WTC11 (cell line): Measurements from ENCODE around the gene CNTNAP2. TPM values are rescaled to one million over a fixed set of nuclear protein-coding genes. Genes with fewer than 3 reads are reported as not detected.

Source experiments
- ATAC-seq: fragments of 200-7000 bp; cut with Tn5 transposase; 2 replicates; pipeline ENCODE4 v1.10.0; 2021; ENCODE audit warnings: mild to moderate bottlenecking, moderate library complexity
- CTCF ChIA-PET: fragments of 300-600 bp; sonication (Branson Sonifier 250); formaldehyde crosslinking; loops from one replicate; lab custom pipeline; 2021; ENCODE audit warnings: antibody characterized with exemption; lab: Charles Lee
- POLR2A ChIA-PET: fragments of 350-600 bp; sonication (Branson Sonifier 250); formaldehyde crosslinking; loops from one replicate; lab custom pipeline; 2021; ENCODE audit warnings: antibody characterized with exemption; lab: Charles Lee
- DNase-seq: peaks from one replicate; pipeline ENCODE4 v3.0.0; 2021; ENCODE audit warnings: low spot score
- H3K27ac Mint-ChIP-seq: 2 replicates; pipeline ENCODE4 v1.8.0; 2021; ENCODE audit warnings: mixed read lengths
- H3K27me3 Mint-ChIP-seq: 2 replicates; pipeline ENCODE4 v1.8.0; 2021; ENCODE audit warnings: low read depth, mild to moderate bottlenecking, moderate library complexity, mixed read lengths
- H3K36me3 Mint-ChIP-seq: 2 replicates; pipeline ENCODE4 v1.8.0; 2021; ENCODE audit warnings: mixed read lengths
- H3K4me1 Mint-ChIP-seq: 2 replicates; pipeline ENCODE4 v1.8.0; 2022; ENCODE audit warnings: mixed read lengths
- H3K4me3 Mint-ChIP-seq: 2 replicates; pipeline ENCODE4 v1.8.0; 2021; ENCODE audit warnings: mild to moderate bottlenecking, moderate library complexity, mixed read lengths
- H3K9me3 Mint-ChIP-seq: 2 replicates; pipeline ENCODE4 v1.8.0; 2021; ENCODE audit warnings: mixed read lengths
- ATF1 ChIP-seq: sonication (generic); formaldehyde crosslinking; IDR thresholded peaks from 2 replicates; pipeline ENCODE4 v1.8.1; 2023; ENCODE audit warnings: mild to moderate bottlenecking, moderate library complexity, missing genetic modification reagents
- CREM ChIP-seq: sonication (generic); formaldehyde crosslinking; IDR thresholded peaks from 2 replicates; pipeline ENCODE4 v1.8.1; 2022; ENCODE audit warnings: mild to moderate bottlenecking, missing genetic modification reagents, moderate library complexity
- FOXK1 ChIP-seq: sonication (generic); formaldehyde crosslinking; IDR thresholded peaks from 2 replicates; pipeline ENCODE4 v1.8.0; 2022; ENCODE audit warnings: mild to moderate bottlenecking, moderate library complexity, missing genetic modification reagents
- FOXP1 ChIP-seq: sonication (generic); formaldehyde crosslinking; IDR thresholded peaks from 2 replicates; pipeline ENCODE4 v1.8.0; 2022; ENCODE audit warnings: missing genetic modification reagents, mild to moderate bottlenecking, moderate library complexity, borderline replicate concordance
- GTF2I ChIP-seq: fragments of 250-450 bp; sonication (Bioruptor Pico); conservative IDR thresholded peaks from 2 replicates; pipeline ENCODE4 v1.4.0; 2021; ENCODE audit warnings: mild to moderate bottlenecking
- JAZF1 ChIP-seq: fragments of 250-450 bp; sonication (Bioruptor Pico); IDR thresholded peaks from 2 replicates; pipeline ENCODE4 v1.9.0; 2021; ENCODE audit warnings: moderate library complexity, mild to moderate bottlenecking, inconsistent platforms
- JUN ChIP-seq: sonication (generic); formaldehyde crosslinking; IDR thresholded peaks from 2 replicates; pipeline ENCODE4 v1.8.0; 2023; ENCODE audit warnings: mild to moderate bottlenecking, missing genetic modification reagents
- NR2C2 ChIP-seq: sonication (generic); formaldehyde crosslinking; IDR thresholded peaks from 2 replicates; pipeline ENCODE4 v1.8.0; 2022; ENCODE audit warnings: mild to moderate bottlenecking, missing genetic modification reagents
- NR3C1 ChIP-seq: sonication (generic); formaldehyde crosslinking; conservative IDR thresholded peaks from 2 replicates; pipeline ENCODE4 v1.8.1; 2023; ENCODE audit warnings: low read depth, mild to moderate bottlenecking, missing genetic modification reagents
- RELA ChIP-seq: sonication (generic); formaldehyde crosslinking; IDR thresholded peaks from 2 replicates; pipeline ENCODE4 v1.8.1; 2022; ENCODE audit warnings: missing genetic modification reagents, mild to moderate bottlenecking, borderline replicate concordance
- RORB ChIP-seq: fragments of 250-450 bp; sonication (Bioruptor Pico); IDR thresholded peaks from 2 replicates; pipeline ENCODE4 v1.9.0; 2021; ENCODE audit warnings: mild to moderate bottlenecking
- SMAD3 ChIP-seq: sonication (generic); formaldehyde crosslinking; IDR thresholded peaks from 2 replicates; pipeline ENCODE4 v1.8.0; 2022; ENCODE audit warnings: missing genetic modification reagents, mild to moderate bottlenecking, borderline replicate concordance
- SOX15 ChIP-seq: fragments of 250-450 bp; sonication (Bioruptor Pico); IDR thresholded peaks from 2 replicates; pipeline ENCODE4 v1.9.0; 2021; ENCODE audit warnings: mild to moderate bottlenecking
- TEAD1 ChIP-seq: sonication (generic); formaldehyde crosslinking; IDR thresholded peaks from 2 replicates; pipeline ENCODE4 v1.8.0; 2022; ENCODE audit warnings: mild to moderate bottlenecking, missing genetic modification reagents
- ZNF121 ChIP-seq: sonication (generic); formaldehyde crosslinking; IDR thresholded peaks from 2 replicates; pipeline ENCODE4 v1.8.0; 2023; ENCODE audit warnings: missing genetic modification reagents
- ZNF138 ChIP-seq: sonication (generic); formaldehyde crosslinking; conservative IDR thresholded peaks from 2 replicates; pipeline ENCODE4 v1.8.1; 2022; ENCODE audit warnings: mild to moderate bottlenecking, moderate library complexity, missing genetic modification reagents
- ZNF263 ChIP-seq: sonication (generic); formaldehyde crosslinking; IDR thresholded peaks from 2 replicates; pipeline ENCODE4 v1.8.1; 2022; ENCODE audit warnings: low read depth, mild to moderate bottlenecking, moderate library complexity, missing genetic modification reagents
- ZNF317 ChIP-seq: sonication (generic); formaldehyde crosslinking; IDR thresholded peaks from 2 replicates; pipeline ENCODE4 v1.8.1; 2023; ENCODE audit warnings: low read depth, mild to moderate bottlenecking, moderate library complexity, missing genetic modification reagents, borderline replicate concordance
- ZNF671 ChIP-seq: fragments of 250-450 bp; sonication (Bioruptor Pico); IDR thresholded peaks from 2 replicates; pipeline ENCODE4 v1.8.0; 2021; ENCODE audit warnings: mild to moderate bottlenecking
- total RNA-seq: library from RNA; stranded (reverse); gene quantifications from 3 replicates; pipeline ENCODE4 v1.2.3, GENCODE V29; 2021
- TF ChIP-seq, protein P1 (sequence below): sonication (generic); formaldehyde crosslinking; IDR thresholded peaks from 2 replicates; pipeline ENCODE4 v1.8.0; 2022; ENCODE audit warnings: missing genetic modification reagents
- TF ChIP-seq, protein P2 (sequence below): fragments of 250-450 bp; sonication (Bioruptor Pico); IDR thresholded peaks from 2 replicates; pipeline ENCODE4 v1.9.0; 2021; ENCODE audit warnings: mild to moderate bottlenecking
- TF ChIP-seq, protein P3 (sequence below): fragments of 250-450 bp; sonication (Bioruptor Pico); IDR thresholded peaks from 2 replicates; pipeline ENCODE4 v1.9.0; 2021; ENCODE audit warnings: moderate library complexity, mild to moderate bottlenecking, inconsistent platforms, borderline replicate concordance
- TF ChIP-seq, protein P4 (sequence below): sonication (generic); formaldehyde crosslinking; IDR thresholded peaks from 2 replicates; pipeline ENCODE4 v1.8.1; 2023; ENCODE audit warnings: mild to moderate bottlenecking, missing genetic modification reagents, borderline replicate concordance
- TF ChIP-seq, protein P5 (sequence below): sonication (generic); formaldehyde crosslinking; IDR thresholded peaks from 2 replicates; pipeline ENCODE4 v1.8.1; 2023; ENCODE audit warnings: mild to moderate bottlenecking, missing genetic modification reagents, moderate library complexity
- TF ChIP-seq, protein P6 (sequence below): fragments of 250-450 bp; sonication (Bioruptor Pico); IDR thresholded peaks from 2 replicates; pipeline ENCODE4 v1.8.0; 2021; ENCODE audit warnings: mild to moderate bottlenecking
- TF ChIP-seq, protein P7 (sequence below): sonication (generic); formaldehyde crosslinking; IDR thresholded peaks from 2 replicates; pipeline ENCODE4 v1.8.1; 2023; ENCODE audit warnings: mild to moderate bottlenecking, moderate library complexity, missing genetic modification reagents
- TF ChIP-seq, protein P8 (sequence below): sonication (generic); formaldehyde crosslinking; IDR thresholded peaks from 2 replicates; pipeline ENCODE4 v1.8.0; 2022; ENCODE audit warnings: mild to moderate bottlenecking, missing genetic modification reagents

The CNTNAP2 gene
- total RNA-seq, 1 experiment from 2014 or later, result 63.8 TPM

DNA sequence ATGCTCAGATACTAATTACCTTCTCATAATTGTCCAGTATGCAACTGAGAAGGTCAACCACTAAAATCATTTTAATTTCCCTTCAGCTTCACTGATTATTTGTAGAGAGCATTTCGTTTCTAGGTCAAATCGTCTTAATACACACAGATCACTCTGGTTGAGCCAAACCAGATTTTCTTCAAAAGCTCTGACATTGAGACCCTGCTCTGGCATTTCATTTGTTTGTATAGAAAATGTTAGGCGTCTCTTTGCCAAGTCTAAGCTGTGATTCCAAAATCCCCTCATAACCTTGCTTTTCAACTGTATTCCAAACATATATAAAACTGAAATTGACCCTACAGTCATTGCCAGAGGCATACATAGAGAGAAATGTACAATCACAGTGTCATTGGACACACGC, 520.0 kb downstream of the CNTNAP2 start:
- CTCF ChIA-PET, result no interaction called here
- Mint-ChIP-seq H3K36me3 (no peaks in the 10 kb centered on the region), H3K4me3 (no peak overlapping the region)

DNA sequence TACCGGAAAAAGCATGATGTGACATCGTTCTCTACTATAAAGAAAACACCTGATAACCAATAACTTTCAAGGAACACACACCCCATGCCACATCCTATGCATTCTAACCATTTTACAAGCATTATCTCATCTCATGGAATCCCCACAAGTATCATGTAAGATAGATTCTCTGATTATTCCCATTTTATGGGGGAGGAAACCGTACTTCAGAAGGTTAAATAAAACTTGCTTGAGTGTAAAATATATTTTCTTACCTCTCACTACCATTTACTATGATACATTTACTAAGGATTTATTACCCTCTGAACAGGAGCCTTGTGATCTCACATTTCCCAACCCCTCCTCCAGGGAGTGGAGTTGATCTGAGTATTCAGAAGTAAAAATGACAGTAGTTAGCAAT, 522.7 kb downstream of the CNTNAP2 start:
- Mint-ChIP-seq H3K27ac (no peak overlapping the region), H3K9me3 (peaks cover 5% of the 10 kb centered on the region), H3K27me3 (no peaks in the 10 kb centered on the region), H3K4me1 (peaks cover 28% of the 10 kb centered on the region), H3K36me3 (no peaks in the 10 kb centered on the region), H3K4me3 (no peak overlapping the region)
- DNase-seq, result no peak
- ChIA-PET CTCF (interaction anchor here (0.6 kb wide), 1 partner anchor 518 kb away, joined by 3 read pairs; no protein-coding TSS in a partner anchor), POLR2A (no interaction called here)
- ATAC-seq, result no peak
- TF ChIP-seq ZNF138 (CRISPR knock-in tag) (no peak), ATF1 (no peak), CREM (CRISPR knock-in tag) (no peak), SMAD3 (no peak), ZNF671 (CRISPR knock-in tag) (no peak), FOXK1 (CRISPR knock-in tag) (no peak), ZNF317 (no peak), GTF2I (CRISPR knock-in tag) (no peak), NR3C1 (CRISPR knock-in tag) (no peak), SOX15 (CRISPR knock-in tag) (no peak), NR2C2 (CRISPR knock-in tag) (no peak)
- TF ChIP-seq, protein P1, sequence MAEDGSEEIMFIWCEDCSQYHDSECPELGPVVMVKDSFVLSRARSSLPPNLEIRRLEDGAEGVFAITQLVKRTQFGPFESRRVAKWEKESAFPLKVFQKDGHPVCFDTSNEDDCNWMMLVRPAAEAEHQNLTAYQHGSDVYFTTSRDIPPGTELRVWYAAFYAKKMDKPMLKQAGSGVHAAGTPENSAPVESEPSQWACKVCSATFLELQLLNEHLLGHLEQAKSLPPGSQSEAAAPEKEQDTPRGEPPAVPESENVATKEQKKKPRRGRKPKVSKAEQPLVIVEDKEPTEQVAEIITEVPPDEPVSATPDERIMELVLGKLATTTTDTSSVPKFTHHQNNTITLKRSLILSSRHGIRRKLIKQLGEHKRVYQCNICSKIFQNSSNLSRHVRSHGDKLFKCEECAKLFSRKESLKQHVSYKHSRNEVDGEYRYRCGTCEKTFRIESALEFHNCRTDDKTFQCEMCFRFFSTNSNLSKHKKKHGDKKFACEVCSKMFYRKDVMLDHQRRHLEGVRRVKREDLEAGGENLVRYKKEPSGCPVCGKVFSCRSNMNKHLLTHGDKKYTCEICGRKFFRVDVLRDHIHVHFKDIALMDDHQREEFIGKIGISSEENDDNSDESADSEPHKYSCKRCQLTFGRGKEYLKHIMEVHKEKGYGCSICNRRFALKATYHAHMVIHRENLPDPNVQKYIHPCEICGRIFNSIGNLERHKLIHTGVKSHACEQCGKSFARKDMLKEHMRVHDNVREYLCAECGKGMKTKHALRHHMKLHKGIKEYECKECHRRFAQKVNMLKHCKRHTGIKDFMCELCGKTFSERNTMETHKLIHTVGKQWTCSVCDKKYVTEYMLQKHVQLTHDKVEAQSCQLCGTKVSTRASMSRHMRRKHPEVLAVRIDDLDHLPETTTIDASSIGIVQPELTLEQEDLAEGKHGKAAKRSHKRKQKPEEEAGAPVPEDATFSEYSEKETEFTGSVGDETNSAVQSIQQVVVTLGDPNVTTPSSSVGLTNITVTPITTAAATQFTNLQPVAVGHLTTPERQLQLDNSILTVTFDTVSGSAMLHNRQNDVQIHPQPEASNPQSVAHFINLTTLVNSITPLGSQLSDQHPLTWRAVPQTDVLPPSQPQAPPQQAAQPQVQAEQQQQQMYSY, result no peak
- TF ChIP-seq, protein P2, sequence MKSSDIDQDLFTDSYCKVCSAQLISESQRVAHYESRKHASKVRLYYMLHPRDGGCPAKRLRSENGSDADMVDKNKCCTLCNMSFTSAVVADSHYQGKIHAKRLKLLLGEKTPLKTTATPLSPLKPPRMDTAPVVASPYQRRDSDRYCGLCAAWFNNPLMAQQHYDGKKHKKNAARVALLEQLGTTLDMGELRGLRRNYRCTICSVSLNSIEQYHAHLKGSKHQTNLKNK (CRISPR knock-in tag), result no peak
- TF ChIP-seq, protein P3, sequence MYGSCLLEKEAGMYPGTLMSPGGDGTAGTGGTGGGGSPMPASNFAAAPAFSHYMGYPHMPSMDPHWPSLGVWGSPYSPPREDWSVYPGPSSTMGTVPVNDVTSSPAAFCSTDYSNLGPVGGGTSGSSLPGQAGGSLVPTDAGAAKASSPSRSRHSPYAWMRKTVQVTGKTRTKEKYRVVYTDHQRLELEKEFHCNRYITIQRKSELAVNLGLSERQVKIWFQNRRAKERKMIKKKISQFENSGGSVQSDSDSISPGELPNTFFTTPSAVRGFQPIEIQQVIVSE, result no peak
- TF ChIP-seq, protein P4, sequence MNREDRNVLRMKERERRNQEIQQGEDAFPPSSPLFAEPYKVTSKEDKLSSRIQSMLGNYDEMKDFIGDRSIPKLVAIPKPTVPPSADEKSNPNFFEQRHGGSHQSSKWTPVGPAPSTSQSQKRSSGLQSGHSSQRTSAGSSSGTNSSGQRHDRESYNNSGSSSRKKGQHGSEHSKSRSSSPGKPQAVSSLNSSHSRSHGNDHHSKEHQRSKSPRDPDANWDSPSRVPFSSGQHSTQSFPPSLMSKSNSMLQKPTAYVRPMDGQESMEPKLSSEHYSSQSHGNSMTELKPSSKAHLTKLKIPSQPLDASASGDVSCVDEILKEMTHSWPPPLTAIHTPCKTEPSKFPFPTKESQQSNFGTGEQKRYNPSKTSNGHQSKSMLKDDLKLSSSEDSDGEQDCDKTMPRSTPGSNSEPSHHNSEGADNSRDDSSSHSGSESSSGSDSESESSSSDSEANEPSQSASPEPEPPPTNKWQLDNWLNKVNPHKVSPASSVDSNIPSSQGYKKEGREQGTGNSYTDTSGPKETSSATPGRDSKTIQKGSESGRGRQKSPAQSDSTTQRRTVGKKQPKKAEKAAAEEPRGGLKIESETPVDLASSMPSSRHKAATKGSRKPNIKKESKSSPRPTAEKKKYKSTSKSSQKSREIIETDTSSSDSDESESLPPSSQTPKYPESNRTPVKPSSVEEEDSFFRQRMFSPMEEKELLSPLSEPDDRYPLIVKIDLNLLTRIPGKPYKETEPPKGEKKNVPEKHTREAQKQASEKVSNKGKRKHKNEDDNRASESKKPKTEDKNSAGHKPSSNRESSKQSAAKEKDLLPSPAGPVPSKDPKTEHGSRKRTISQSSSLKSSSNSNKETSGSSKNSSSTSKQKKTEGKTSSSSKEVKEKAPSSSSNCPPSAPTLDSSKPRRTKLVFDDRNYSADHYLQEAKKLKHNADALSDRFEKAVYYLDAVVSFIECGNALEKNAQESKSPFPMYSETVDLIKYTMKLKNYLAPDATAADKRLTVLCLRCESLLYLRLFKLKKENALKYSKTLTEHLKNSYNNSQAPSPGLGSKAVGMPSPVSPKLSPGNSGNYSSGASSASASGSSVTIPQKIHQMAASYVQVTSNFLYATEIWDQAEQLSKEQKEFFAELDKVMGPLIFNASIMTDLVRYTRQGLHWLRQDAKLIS (CRISPR knock-in tag), result no peak
- TF ChIP-seq, protein P5, sequence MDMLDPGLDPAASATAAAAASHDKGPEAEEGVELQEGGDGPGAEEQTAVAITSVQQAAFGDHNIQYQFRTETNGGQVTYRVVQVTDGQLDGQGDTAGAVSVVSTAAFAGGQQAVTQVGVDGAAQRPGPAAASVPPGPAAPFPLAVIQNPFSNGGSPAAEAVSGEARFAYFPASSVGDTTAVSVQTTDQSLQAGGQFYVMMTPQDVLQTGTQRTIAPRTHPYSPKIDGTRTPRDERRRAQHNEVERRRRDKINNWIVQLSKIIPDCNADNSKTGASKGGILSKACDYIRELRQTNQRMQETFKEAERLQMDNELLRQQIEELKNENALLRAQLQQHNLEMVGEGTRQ, result no peak
- TF ChIP-seq, protein P6, sequence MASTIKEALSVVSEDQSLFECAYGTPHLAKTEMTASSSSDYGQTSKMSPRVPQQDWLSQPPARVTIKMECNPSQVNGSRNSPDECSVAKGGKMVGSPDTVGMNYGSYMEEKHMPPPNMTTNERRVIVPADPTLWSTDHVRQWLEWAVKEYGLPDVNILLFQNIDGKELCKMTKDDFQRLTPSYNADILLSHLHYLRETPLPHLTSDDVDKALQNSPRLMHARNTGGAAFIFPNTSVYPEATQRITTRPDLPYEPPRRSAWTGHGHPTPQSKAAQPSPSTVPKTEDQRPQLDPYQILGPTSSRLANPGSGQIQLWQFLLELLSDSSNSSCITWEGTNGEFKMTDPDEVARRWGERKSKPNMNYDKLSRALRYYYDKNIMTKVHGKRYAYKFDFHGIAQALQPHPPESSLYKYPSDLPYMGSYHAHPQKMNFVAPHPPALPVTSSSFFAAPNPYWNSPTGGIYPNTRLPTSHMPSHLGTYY (CRISPR knock-in tag), result no peak
- TF ChIP-seq, protein P7, sequence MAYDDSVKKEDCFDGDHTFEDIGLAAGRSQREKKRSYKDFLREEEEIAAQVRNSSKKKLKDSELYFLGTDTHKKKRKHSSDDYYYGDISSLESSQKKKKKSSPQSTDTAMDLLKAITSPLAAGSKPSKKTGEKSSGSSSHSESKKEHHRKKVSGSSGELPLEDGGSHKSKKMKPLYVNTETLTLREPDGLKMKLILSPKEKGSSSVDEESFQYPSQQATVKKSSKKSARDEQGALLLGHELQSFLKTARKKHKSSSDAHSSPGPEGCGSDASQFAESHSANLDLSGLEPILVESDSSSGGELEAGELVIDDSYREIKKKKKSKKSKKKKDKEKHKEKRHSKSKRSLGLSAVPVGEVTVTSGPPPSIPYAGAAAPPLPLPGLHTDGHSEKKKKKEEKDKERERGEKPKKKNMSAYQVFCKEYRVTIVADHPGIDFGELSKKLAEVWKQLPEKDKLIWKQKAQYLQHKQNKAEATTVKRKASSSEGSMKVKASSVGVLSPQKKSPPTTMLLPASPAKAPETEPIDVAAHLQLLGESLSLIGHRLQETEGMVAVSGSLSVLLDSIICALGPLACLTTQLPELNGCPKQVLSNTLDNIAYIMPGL, result no peak

More for the DNA sequence above, 520.0 kb downstream of the CNTNAP2 start:
- DNase-seq, result no peak
- Mint-ChIP-seq H3K9me3 (peaks cover 3% of the 10 kb centered on the region), H3K27me3 (no peaks in the 10 kb centered on the region)
- TF ChIP-seq JAZF1 (CRISPR knock-in tag), result no peak
- no peak for TF ChIP-seq JUN (CRISPR knock-in tag)
- no peak for TF ChIP-seq TEAD1
- TF ChIP-seq ZNF138 (CRISPR knock-in tag), result no peak
- no peak for TF ChIP-seq ZNF121 (CRISPR knock-in tag)
- no peak for TF ChIP-seq RORB (CRISPR knock-in tag)
- no peak for TF ChIP-seq ZNF263 (CRISPR knock-in tag)
- no peak for TF ChIP-seq RELA (CRISPR knock-in tag)
- TF ChIP-seq, protein P8, sequence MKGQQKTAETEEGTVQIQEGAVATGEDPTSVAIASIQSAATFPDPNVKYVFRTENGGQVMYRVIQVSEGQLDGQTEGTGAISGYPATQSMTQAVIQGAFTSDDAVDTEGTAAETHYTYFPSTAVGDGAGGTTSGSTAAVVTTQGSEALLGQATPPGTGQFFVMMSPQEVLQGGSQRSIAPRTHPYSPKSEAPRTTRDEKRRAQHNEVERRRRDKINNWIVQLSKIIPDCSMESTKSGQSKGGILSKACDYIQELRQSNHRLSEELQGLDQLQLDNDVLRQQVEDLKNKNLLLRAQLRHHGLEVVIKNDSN (CRISPR knock-in tag), result no peak
- no peak for TF ChIP-seq ZNF671 (CRISPR knock-in tag)
- TF ChIP-seq FOXP1 (CRISPR knock-in tag), result no peak
- TF ChIP-seq, all 79 proteins: peak for 0
- ATAC-seq, result no peak
- H3K27ac Mint-ChIP-seq, result no peak overlapping the region
- H3K4me1 Mint-ChIP-seq, result peaks cover 30% of the 10 kb centered on the region
- POLR2A ChIA-PET, result no interaction called here
